H9 (cell line): ENCODE measurements around the gene SSH3. TPM values are rescaled to one million over a fixed set of nuclear protein-coding genes. Genes with fewer than 3 reads are reported as not detected.

Experiments used
- DNase-seq: peaks from one replicate; pipeline ENCODE4 v3.0.0-alpha.2; 2017
- H2AFZ ChIP-seq: one replicate; pipeline ENCODE4 v1.6.1; 2013; ENCODE audit warnings: mild to moderate bottlenecking, low read length, control low read depth, moderate library complexity
- H2AK5ac ChIP-seq: 2 replicates; pipeline ENCODE4 v1.6.1; 2013; ENCODE audit warnings: low read length, control low read depth, mixed read lengths; ENCODE audit not compliant: insufficient read length
- H2BK120ac ChIP-seq: one replicate; pipeline ENCODE4 v1.6.1; 2013; ENCODE audit warnings: low read depth, mild to moderate bottlenecking, low read length, control low read depth, inconsistent platforms; ENCODE audit not compliant: poor library complexity, severe bottlenecking
- H2BK12ac ChIP-seq: 2 replicates; pipeline ENCODE4 v1.6.1; 2013; ENCODE audit warnings: low read length, control low read depth, mixed read lengths, low read depth; ENCODE audit not compliant: insufficient read length
- H2BK15ac ChIP-seq: 2 replicates; pipeline ENCODE4 v1.6.1; 2013; ENCODE audit warnings: low read depth, low read length, control low read depth
- H2BK20ac ChIP-seq: one replicate; pipeline ENCODE4 v1.6.1; 2013; ENCODE audit warnings: low read depth, mild to moderate bottlenecking, low read length, control low read depth, inconsistent platforms; ENCODE audit not compliant: poor library complexity, severe bottlenecking
- H2BK5ac ChIP-seq: 2 replicates; pipeline ENCODE4 v1.6.1; 2013; ENCODE audit warnings: low read length, control low read depth, mixed read lengths; ENCODE audit not compliant: insufficient read length
- H3K14ac ChIP-seq: 2 replicates; pipeline ENCODE4 v1.6.1; 2013; ENCODE audit warnings: low read length, control low read depth; ENCODE audit not compliant: insufficient read depth
- H3K18ac ChIP-seq: 2 replicates; pipeline ENCODE4 v1.6.1; 2013; ENCODE audit warnings: low read depth, mild to moderate bottlenecking, mixed read lengths, low read length, control low read depth; ENCODE audit not compliant: insufficient read length
- H3K23ac ChIP-seq: 2 replicates; pipeline ENCODE4 v1.6.1; 2013; ENCODE audit warnings: low read length, control low read depth, mixed read lengths, low read depth; ENCODE audit not compliant: insufficient read length
- H3K23me2 ChIP-seq: 2 replicates; pipeline ENCODE4 v1.6.1; 2013; ENCODE audit warnings: low read depth, mild to moderate bottlenecking, mixed read lengths, low read length, control low read depth; ENCODE audit not compliant: insufficient read length, poor library complexity, severe bottlenecking
- H3K27ac ChIP-seq: 2 replicates; pipeline ENCODE4 v1.5.1; 2013; ENCODE audit warnings: low read length, control low read depth, mixed read lengths, low read depth; ENCODE audit not compliant: insufficient read length
- H3K27me3 ChIP-seq: 2 replicates; pipeline ENCODE4 v1.6.1; 2013; ENCODE audit warnings: low read length, control low read depth, inconsistent platforms; ENCODE audit not compliant: insufficient read depth
- H3K4ac ChIP-seq: 2 replicates; pipeline ENCODE4 v1.6.1; 2013; ENCODE audit warnings: low read depth, mild to moderate bottlenecking, control low read depth, inconsistent platforms, low read length, moderate library complexity
- H3K4me1 ChIP-seq: 2 replicates; pipeline ENCODE4 v1.6.1; 2013; ENCODE audit warnings: low read length, control low read depth, inconsistent platforms; ENCODE audit not compliant: insufficient read depth
- H3K4me2 ChIP-seq: 2 replicates; pipeline ENCODE4 v1.6.1; 2013; ENCODE audit warnings: low read length, control low read depth, mixed read lengths; ENCODE audit not compliant: insufficient read length, insufficient read depth
- H3K56ac ChIP-seq: 2 replicates; pipeline ENCODE4 v1.6.1; 2013; ENCODE audit warnings: low read depth, mild to moderate bottlenecking, mixed read lengths, low read length, control low read depth; ENCODE audit not compliant: insufficient read length
- H3K79me1 ChIP-seq: 2 replicates; pipeline ENCODE4 v1.6.1; 2013; ENCODE audit warnings: low read depth, mild to moderate bottlenecking, moderate library complexity, low read length, control low read depth, inconsistent platforms; ENCODE audit not compliant: insufficient read depth, poor library complexity, severe bottlenecking
- H3K79me2 ChIP-seq: 2 replicates; pipeline ENCODE4 v1.6.1; 2013; ENCODE audit warnings: low read length, control low read depth, inconsistent platforms; ENCODE audit not compliant: insufficient read depth
- H3K9ac ChIP-seq: 2 replicates; pipeline ENCODE4 v1.6.1; 2013; ENCODE audit warnings: low read length, control low read depth, mixed read lengths; ENCODE audit not compliant: insufficient read length; ENCODE audit errors: extremely low read depth
- H3K9me3 ChIP-seq: one replicate; pipeline ENCODE4 v1.6.1; 2013; ENCODE audit warnings: low read depth, low read length, inconsistent platforms; ENCODE audit not compliant: control insufficient read depth
- H3T11ph ChIP-seq: one replicate; pipeline ENCODE4 v1.6.1; 2013; ENCODE audit warnings: mild to moderate bottlenecking, low read length, control low read depth, inconsistent platforms
- H4K20me1 ChIP-seq: one replicate; pipeline ENCODE4 v1.6.1; 2013; ENCODE audit not compliant: control insufficient read depth, insufficient read length, insufficient read depth
- H4K5ac ChIP-seq: 2 replicates; pipeline ENCODE4 v1.6.1; 2013; ENCODE audit warnings: low read depth, mild to moderate bottlenecking, mixed read lengths, low read length, control low read depth; ENCODE audit not compliant: insufficient read length
- H4K8ac ChIP-seq: replicated peaks from 2 replicates; pipeline ENCODE4 v1.6.1; 2013; ENCODE audit warnings: low read length, control low read depth, mixed read lengths, low read depth; ENCODE audit not compliant: insufficient read length
- H4K91ac ChIP-seq: 2 replicates; pipeline ENCODE4 v1.6.1; 2013; ENCODE audit warnings: low read depth, mild to moderate bottlenecking, moderate library complexity, mixed read lengths, low read length, control low read depth; ENCODE audit not compliant: insufficient read length
- H3K27ac Mint-ChIP-seq, 3 experiments: 2 replicates in 2 of 3; 3 replicates in 1 of 3; pipeline ENCODE4 v1.8.0; 2020 to 2021; ENCODE audit warnings: mixed read lengths in 3 of 3, mild to moderate bottlenecking in 1 of 3, moderate library complexity in 1 of 3
- H3K27me3 Mint-ChIP-seq: 2 replicates; pipeline ENCODE4 v1.8.0; 2021; ENCODE audit warnings: low read depth, mild to moderate bottlenecking, moderate library complexity, mixed read lengths
- H3K36me3 Mint-ChIP-seq, 3 experiments: 2 replicates in 2 of 3; 3 replicates in 1 of 3; pipeline ENCODE4 v1.8.0; 2020 to 2021; ENCODE audit warnings: low read depth in 3 of 3, mixed read lengths in 3 of 3; ENCODE audit not compliant: insufficient read depth in 1 of 3
- H3K4me1 Mint-ChIP-seq, 2 experiments: 2 replicates each; pipeline ENCODE4 v1.8.0; 2020; ENCODE audit warnings: mixed read lengths in 2 of 2
- H3K4me3 Mint-ChIP-seq, 2 experiments: 2 replicates in 1 of 2; 3 replicates in 1 of 2; pipeline ENCODE4 v1.8.0; 2020 to 2021; ENCODE audit warnings: mild to moderate bottlenecking in 2 of 2, mixed read lengths in 2 of 2, moderate library complexity in 1 of 2
- H3K9me3 Mint-ChIP-seq, 2 experiments: 2 replicates in 1 of 2; 3 replicates in 1 of 2; pipeline ENCODE4 v1.8.0; 2020; ENCODE audit warnings: mild to moderate bottlenecking in 2 of 2, mixed read lengths in 2 of 2, moderate library complexity in 1 of 2
- CTCF ChIP-seq: fragments of 200-600 bp; sonication (generic); conservative IDR thresholded peaks from 3 replicates; pipeline ENCODE4 v1.8.0; 2021; ENCODE audit warnings: antibody characterized with exemption, mild to moderate bottlenecking
- WGBS: extraction: QIAGEN DNeasy Blood & Tissue Kit; methylation state at CpG from one replicate; pipeline ENCODE4 v1.1.7; 2013; ENCODE audit warnings: missing lambda C conversion rate, low lambda C conversion rate, mixed read lengths; ENCODE audit not compliant: insufficient read length; ENCODE audit errors: extremely low coverage; 5-methylcytosine and 5-hydroxymethylcytosine counted together
- total RNA-seq: library from RNA; stranded (reverse); gene quantifications from 2 replicates; pipeline ENCODE4 v1.2.1, GENCODE V29; 2021

Gene SSH3
- total RNA-seq, 1 experiment from 2014 or later: 42.2 TPM

- Mint-ChIP-seq H3K4me1 (peaks cover 16 to 17% of the 10 kb centered on the region in 2 experiments), H3K27me3 (peaks cover 2% of the 10 kb centered on the region; the same call in 1 of the 2 replicates), H3K4me3 (peak overlapping the region; percentile 69 to 70), H3K36me3 (peaks cover 11 to 46% (median 25%) of the 10 kb centered on the region in 3 experiments; a peak in 6 of 7 replicates), H3K9me3 (no peaks in the 10 kb centered on the region; a peak in 1 of 5 replicates), H3K27ac (peak overlapping the region; percentile 77 to 98 (median 94); a peak in 6 of 7 replicates)
- Histone ChIP-seq H3K56ac (no peak overlapping the region), H4K5ac (no peak overlapping the region), H2BK12ac (no peak overlapping the region), H3K79me1 (no peaks in the 10 kb centered on the region), H3K18ac (peak overlapping the region; percentile 66), H3T11ph (no peak overlapping the region), H3K9ac (peak overlapping the region; percentile 73), H2BK15ac (no peak overlapping the region; the same call in 1 of the 2 replicates), H4K8ac (no peak overlapping the region), H2BK20ac (no peak overlapping the region), H4K91ac (no peak overlapping the region), H3K27ac (peak overlapping the region; percentile 64), H2AFZ (no peak overlapping the region), H3K4ac (no peak overlapping the region), H4K20me1 (no peaks in the 10 kb centered on the region), H3K23ac (no peak overlapping the region), H3K4me2 (peak overlapping the region; percentile 84), H3K9me3 (no peaks in the 10 kb centered on the region), H3K14ac (peak overlapping the region; percentile 81), H2BK5ac (no peak overlapping the region), H2AK5ac (no peak overlapping the region), H3K79me2 (no peaks in the 10 kb centered on the region), H3K23me2 (peaks cover 6% of the 10 kb centered on the region), H2BK120ac (no peak overlapping the region), H3K4me1 (peaks cover 4% of the 10 kb centered on the region; the same call in 1 of the 2 replicates), H3K27me3 (no peaks in the 10 kb centered on the region)
- DNase-seq: no peak
- no CpG with 5 or more reads among the region's 14 CpGs for WGBS
- no peak for TF ChIP-seq CTCF
These were observed 15.8 kb upstream of the SSH3 start for GRCh38 chr11:67287355-67288197.
